GM20431 (cell line): ENCODE results near the gene OBSL1.

Source experiments
- in situ Hi-C: fragments of 300-500 bp; cut with MseI, MboI; formaldehyde crosslinking; loops from one replicate; pipeline ENCODE4 v1.15.0; 2020; ENCODE audit warnings: low sequenced_read_pairs; ENCODE audit not compliant: unreplicated experiment

Gene OBSL1

DNA sequence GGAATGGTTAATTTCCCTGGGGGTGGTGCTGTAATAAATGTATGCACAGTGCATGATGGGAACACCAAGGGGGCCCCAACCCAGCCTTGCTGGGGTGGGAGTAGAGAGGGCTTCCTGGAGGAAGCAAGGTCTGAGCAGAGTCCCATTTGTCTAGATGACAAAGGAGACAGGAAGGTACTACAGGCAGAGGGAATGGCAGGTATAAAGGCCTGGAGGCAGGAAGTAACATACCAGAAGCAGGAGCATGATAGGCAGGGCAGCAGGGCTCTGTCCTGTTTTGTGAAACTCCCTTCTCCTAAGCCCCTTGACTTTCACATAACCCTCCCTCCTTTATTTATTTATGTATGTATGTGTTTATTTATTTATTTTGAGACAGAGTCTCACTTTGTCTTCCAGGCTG, 68.7 kb downstream of the OBSL1 start:
- in situ Hi-C loops: no loop called here

DNA sequence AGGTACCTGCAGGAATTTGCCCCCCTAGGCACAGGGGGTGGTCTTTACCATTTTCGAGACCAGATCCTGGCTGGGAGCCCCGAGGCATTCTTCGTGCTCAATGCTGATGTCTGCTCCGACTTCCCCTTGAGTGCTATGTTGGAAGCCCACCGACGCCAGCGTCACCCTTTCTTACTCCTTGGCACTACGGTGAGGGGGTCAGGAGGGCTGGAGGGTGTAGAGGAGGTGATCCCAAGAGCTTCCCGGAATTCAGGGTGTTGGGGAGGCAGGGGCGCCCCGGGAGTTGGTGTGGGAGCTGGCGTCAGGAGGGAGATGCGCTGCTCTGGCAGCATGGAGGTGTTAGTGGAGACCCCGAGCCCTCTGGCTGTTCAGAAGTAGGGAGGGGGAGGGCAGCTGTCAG, 69.5 kb downstream of the OBSL1 start:
- in situ Hi-C loops: no loop called here
